OCI-LY1 (cell line): ENCODE measurements around the gene CSGALNACT2.

Source experiments
- H2AFZ ChIP-seq: fragments of 200-600 bp; sonication (generic), shearing (Covaris generic); 2 replicates; pipeline ENCODE4 v1.6.0; 2014; ENCODE audit warnings: antibody characterized with exemption, mild to moderate bottlenecking, low read length
- H3F3A ChIP-seq: fragments of 200-600 bp; sonication (generic), shearing (Covaris generic); 2 replicates; pipeline ENCODE4 v1.6.0; 2014; ENCODE audit warnings: mild to moderate bottlenecking, antibody characterized with exemption, low read length, moderate library complexity; ENCODE audit not compliant: insufficient read depth
- H3K27ac ChIP-seq: fragments of 200-600 bp; sonication (generic); 2 replicates; pipeline ENCODE4 v1.5.1; 2014; ENCODE audit warnings: low read length, mixed run types, mild to moderate bottlenecking, low read depth; ENCODE audit not compliant: poor library complexity, severe bottlenecking
- H3K27me3 ChIP-seq: fragments of 200-600 bp; sonication (generic); 2 replicates; pipeline ENCODE4 v1.6.0; 2014; ENCODE audit warnings: antibody characterized with exemption, mild to moderate bottlenecking, low read length, moderate library complexity; ENCODE audit not compliant: insufficient read depth
- H3K36me3 ChIP-seq: fragments of 200-600 bp; sonication (generic); 2 replicates; pipeline ENCODE4 v1.6.1; 2014; ENCODE audit warnings: mild to moderate bottlenecking, antibody characterized with exemption, low read length, moderate library complexity, mixed read lengths; ENCODE audit not compliant: insufficient read depth
- H3K4me1 ChIP-seq: fragments of 200-600 bp; sonication (generic); 2 replicates; pipeline ENCODE4 v1.5.1; 2014; ENCODE audit warnings: mild to moderate bottlenecking, low read length, moderate library complexity; ENCODE audit not compliant: insufficient read depth, severe bottlenecking
- H3K4me2 ChIP-seq: fragments of 200-600 bp; sonication (generic), shearing (Covaris generic); 2 replicates; pipeline ENCODE4 v1.6.1; 2014; ENCODE audit warnings: low read length
- H3K4me3 ChIP-seq: fragments of 200-600 bp; sonication (generic); 2 replicates; pipeline ENCODE4 v1.5.1; 2014; ENCODE audit warnings: low read length, low read depth, mild to moderate bottlenecking, mixed read lengths; ENCODE audit not compliant: poor library complexity, severe bottlenecking
- H3K79me2 ChIP-seq: fragments of 200-600 bp; shearing (Covaris generic); 2 replicates; pipeline ENCODE4 v1.6.1; 2016; ENCODE audit warnings: mixed run types, low read length, mixed read lengths; ENCODE audit not compliant: insufficient read depth
- H3K9ac ChIP-seq: fragments of 200-600 bp; sonication (generic), shearing (Covaris generic); 2 replicates; pipeline ENCODE4 v1.6.1; 2014; ENCODE audit warnings: mild to moderate bottlenecking, low read length, mixed read lengths
- H3K9me2 ChIP-seq: fragments of 200-600 bp; sonication (generic), shearing (Covaris generic); 2 replicates; pipeline ENCODE4 v1.6.1; 2014; ENCODE audit warnings: low read depth, mild to moderate bottlenecking, low read length, mixed read lengths
- H3K9me3 ChIP-seq: fragments of 200-600 bp; shearing (Covaris generic); 2 replicates; pipeline ENCODE4 v1.6.1; 2014; ENCODE audit warnings: low read length, mixed read lengths
- H4K20me1 ChIP-seq: fragments of 200-600 bp; sonication (generic), shearing (Covaris generic); 2 replicates; pipeline ENCODE4 v1.6.0; 2016; ENCODE audit warnings: mild to moderate bottlenecking, low read length; ENCODE audit not compliant: insufficient read depth
- EZH2 ChIP-seq: fragments of 200-600 bp; sonication (generic), shearing (Covaris generic); IDR thresholded peaks from 2 replicates; pipeline ENCODE4 v1.8.0; 2017; ENCODE audit warnings: borderline replicate concordance, mixed run types, mild to moderate bottlenecking, antibody characterized with exemption, low read length, moderate library complexity, mixed read lengths
- TF ChIP-seq, protein P1 (sequence below): fragments of 200-600 bp; sonication (generic), shearing (Covaris generic); IDR thresholded peaks from 2 replicates; pipeline ENCODE4 v1.5.1; 2017; ENCODE audit warnings: mild to moderate bottlenecking, antibody characterized with exemption, low read length, moderate library complexity, mixed read lengths

The CSGALNACT2 gene

DNA sequence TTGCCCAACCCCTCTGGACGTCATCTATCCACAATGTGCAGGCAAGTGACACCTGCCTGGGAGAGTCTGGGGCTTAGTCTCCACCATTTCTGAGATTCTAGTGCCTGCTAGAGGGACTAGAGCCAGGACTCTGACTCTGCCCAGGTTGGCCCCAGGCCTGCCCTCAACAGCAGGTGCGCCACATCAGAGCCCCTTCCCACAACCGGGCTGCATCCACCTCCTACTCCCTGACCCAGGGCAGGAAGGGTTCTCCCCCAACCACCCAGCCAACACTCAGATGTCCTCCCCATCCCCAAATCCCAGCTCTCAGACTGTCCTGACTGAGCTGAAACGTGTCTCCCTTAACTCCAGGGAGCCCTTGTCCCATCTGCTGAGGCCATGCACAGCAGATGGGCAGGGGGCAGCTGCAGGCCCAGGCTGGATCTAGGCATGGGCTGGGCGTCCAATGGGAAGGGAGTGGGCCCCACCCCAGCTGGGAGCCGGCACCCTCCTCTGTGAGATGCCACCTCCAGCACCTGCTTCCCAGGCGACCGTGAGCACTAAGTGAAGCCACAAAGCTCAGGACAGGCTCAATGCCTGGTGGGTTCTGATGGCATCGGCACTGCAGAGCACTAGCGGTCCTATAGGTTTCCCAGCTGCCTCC is 79.4 kb downstream of the CSGALNACT2 start:
- Histone ChIP-seq H3K9ac (no peak overlapping the region), H3K9me2 (no peaks in the 10 kb centered on the region), H3K79me2 (no peaks in the 10 kb centered on the region), H4K20me1 (no peaks in the 10 kb centered on the region), H3K9me3 (no peaks in the 10 kb centered on the region), H3F3A (no peaks in the 10 kb centered on the region), H2AFZ (no peak overlapping the region), H3K4me3 (no peak overlapping the region), H3K36me3 (no peaks in the 10 kb centered on the region), H3K27ac (no peak overlapping the region), H3K27me3 (peaks cover 7% of the 10 kb centered on the region; the same call in 1 of the 2 replicates), H3K4me1 (no peaks in the 10 kb centered on the region), H3K4me2 (no peak overlapping the region)
- TF ChIP-seq EZH2, result no peak
- TF ChIP-seq, protein P1, sequence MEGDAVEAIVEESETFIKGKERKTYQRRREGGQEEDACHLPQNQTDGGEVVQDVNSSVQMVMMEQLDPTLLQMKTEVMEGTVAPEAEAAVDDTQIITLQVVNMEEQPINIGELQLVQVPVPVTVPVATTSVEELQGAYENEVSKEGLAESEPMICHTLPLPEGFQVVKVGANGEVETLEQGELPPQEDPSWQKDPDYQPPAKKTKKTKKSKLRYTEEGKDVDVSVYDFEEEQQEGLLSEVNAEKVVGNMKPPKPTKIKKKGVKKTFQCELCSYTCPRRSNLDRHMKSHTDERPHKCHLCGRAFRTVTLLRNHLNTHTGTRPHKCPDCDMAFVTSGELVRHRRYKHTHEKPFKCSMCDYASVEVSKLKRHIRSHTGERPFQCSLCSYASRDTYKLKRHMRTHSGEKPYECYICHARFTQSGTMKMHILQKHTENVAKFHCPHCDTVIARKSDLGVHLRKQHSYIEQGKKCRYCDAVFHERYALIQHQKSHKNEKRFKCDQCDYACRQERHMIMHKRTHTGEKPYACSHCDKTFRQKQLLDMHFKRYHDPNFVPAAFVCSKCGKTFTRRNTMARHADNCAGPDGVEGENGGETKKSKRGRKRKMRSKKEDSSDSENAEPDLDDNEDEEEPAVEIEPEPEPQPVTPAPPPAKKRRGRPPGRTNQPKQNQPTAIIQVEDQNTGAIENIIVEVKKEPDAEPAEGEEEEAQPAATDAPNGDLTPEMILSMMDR, result no peak

DNA sequence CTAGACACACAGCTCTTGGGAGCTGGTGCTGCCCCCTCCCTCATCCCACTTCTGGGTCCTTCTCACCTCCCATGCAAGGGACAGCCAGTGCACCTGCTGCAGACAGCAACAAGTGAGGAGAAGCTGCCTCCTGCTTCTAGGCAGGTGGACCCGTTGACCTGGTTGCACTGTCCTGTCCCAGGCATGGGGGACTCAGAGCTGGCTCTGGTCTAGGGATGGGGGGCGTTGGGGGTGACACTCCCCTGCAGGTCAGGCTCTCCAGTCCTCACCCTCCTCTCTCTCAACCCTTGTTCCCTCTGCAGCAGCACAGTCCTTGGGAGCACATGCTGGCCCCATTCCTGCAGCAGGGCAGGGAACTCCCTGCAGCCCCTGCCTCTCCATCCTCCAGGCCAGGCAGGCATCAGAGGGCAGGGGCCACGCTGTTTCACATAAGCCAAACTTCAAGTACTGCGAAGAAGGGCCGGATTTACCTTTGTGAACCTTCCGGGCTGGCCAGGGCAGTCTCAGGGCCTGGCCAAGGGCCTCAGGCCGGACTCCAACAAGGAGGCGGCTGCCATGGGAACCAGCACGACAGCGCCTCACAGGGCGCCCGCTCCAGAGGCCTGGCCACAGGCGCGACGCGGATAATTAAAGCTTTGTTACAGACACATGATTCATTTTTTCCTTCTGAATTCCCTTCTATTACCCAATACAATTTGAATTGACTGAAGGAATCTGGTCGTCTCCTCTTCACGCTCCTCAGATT is 80.1 kb downstream of the CSGALNACT2 start:
- H3K9ac ChIP-seq, result no peak overlapping the region
- no peaks in the 10 kb centered on the region for H3F3A ChIP-seq
- H3K27ac ChIP-seq, result no peak overlapping the region
- H3K4me3 ChIP-seq, result no peak overlapping the region
- no peaks in the 10 kb centered on the region for H3K36me3 ChIP-seq
- TF ChIP-seq, protein P1, result no peak
- no peak for TF ChIP-seq EZH2
- 0 out of 2 replicates have a peak, but pooled peaks cover 3% of the 10 kb centered on the region for H3K27me3 ChIP-seq
- H3K4me1 ChIP-seq, result no peaks in the 10 kb centered on the region
- no peaks in the 10 kb centered on the region for H3K9me3 ChIP-seq
- no peaks in the 10 kb centered on the region for H4K20me1 ChIP-seq
- no peak overlapping the region for H2AFZ ChIP-seq
- H3K9me2 ChIP-seq, result no peaks in the 10 kb centered on the region
- H3K4me2 ChIP-seq, result no peak overlapping the region
- H3K79me2 ChIP-seq, result no peaks in the 10 kb centered on the region

DNA sequence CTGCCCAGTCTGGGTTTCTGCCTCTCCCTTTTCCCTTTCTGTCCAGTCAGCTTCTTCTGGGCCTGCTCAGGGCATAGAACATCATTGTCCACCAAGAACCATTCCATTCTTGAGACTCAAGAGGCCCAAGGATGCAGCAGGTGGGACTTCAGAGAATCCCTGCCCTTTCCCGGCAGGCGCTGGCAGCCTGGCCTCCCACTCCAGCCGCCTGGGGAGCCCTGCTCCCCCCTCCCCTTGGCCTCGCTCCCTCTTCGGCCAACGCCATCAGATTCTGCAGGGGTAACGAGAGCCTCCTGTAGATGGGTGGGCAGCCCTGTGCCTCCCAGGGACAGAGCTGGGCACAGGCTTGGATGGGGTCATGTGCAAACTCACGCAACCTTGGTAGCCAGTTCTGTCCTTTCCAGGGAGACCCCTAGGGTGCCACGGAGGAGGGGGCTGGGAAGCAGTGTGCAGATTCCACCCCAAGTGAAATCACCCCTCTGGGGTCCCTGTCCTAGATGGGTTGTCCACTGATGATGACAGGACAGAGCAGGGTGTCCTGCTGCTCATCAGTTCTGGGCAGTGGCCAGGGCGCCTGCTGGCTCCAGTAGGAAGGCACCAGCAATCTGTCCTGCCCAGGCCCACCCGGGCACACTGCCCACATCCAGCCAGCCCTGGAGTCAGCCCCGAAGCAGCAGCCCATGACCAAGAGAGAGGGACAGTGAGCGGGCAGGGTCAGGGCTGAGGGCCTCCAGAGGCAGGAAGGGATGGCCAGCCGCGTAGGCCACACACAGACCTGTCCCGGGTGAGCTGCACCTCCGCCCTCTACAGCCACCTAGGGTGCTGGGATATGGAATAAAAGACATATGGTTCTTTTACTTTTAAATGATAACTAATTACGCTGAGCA is 80.9 kb downstream of the CSGALNACT2 start:
- H3K4me3 ChIP-seq, result no peak overlapping the region
- no peaks in the 10 kb centered on the region for H3K36me3 ChIP-seq
- H3K9me3 ChIP-seq, result no peaks in the 10 kb centered on the region
- no peak overlapping the region for H3K27ac ChIP-seq
- H3K79me2 ChIP-seq, result no peaks in the 10 kb centered on the region
- no peaks in the 10 kb centered on the region for H3K4me1 ChIP-seq
- no peaks in the 10 kb centered on the region for H4K20me1 ChIP-seq
- no peak overlapping the region for H3K9ac ChIP-seq
- H3K9me2 ChIP-seq, result no peaks in the 10 kb centered on the region
- H3F3A ChIP-seq, result no peaks in the 10 kb centered on the region
- no peak overlapping the region for H3K4me2 ChIP-seq
- H2AFZ ChIP-seq, result no peak overlapping the region
- H3K27me3 ChIP-seq, result 0 out of 2 replicates have a peak, but pooled peaks cover under 1% of the 10 kb centered on the region
- TF ChIP-seq, protein P1, result no peak
- TF ChIP-seq EZH2, result no peak
